ENCODE data around the gene NUCKS1.

DNA sequence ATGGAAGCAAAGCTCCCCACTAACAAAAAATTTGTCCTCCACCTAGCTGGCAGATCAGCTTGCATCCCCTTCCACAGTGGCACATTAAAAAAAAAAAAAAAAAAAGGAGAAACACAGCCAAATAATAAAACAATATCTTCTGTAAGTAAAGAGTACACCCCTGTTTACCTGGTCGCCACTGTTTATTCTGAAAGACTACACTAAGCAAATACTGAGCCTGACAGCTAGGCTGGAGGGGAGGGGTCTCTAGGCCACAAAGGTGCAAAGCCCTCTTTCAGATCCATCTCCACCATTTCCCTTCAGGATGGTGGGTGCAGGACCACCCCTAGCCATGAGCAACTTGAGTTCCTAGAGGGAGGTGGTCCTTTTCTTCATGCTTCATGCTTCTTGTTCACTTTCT, 46.9 kb downstream of the NUCKS1 start:
- TF ChIP-seq EZH2phosphoT487 (IDR thresholded peaks at IDR 0.05; ENCODE audit: insufficient read depth, low read depth) (no peak), EZH2 (IDR thresholded peaks at IDR 0.05; ENCODE audit: insufficient read depth, poor library complexity, severe bottlenecking) (no peak)
